SH-SY5Y (cell line): Measurements from ENCODE around the gene HDDC2.

Experiments
- GATA2 ChIP-seq: IDR thresholded peaks from 2 replicates; pipeline ENCODE4 v1.6.1; 2011; ENCODE audit warnings: mild to moderate bottlenecking, low read depth, low read length
- GATA3 ChIP-seq: IDR thresholded peaks from 2 replicates; pipeline ENCODE4 v1.6.1; 2011; ENCODE audit warnings: low read depth, mild to moderate bottlenecking, low read length, moderate library complexity

The HDDC2 gene

DNA sequence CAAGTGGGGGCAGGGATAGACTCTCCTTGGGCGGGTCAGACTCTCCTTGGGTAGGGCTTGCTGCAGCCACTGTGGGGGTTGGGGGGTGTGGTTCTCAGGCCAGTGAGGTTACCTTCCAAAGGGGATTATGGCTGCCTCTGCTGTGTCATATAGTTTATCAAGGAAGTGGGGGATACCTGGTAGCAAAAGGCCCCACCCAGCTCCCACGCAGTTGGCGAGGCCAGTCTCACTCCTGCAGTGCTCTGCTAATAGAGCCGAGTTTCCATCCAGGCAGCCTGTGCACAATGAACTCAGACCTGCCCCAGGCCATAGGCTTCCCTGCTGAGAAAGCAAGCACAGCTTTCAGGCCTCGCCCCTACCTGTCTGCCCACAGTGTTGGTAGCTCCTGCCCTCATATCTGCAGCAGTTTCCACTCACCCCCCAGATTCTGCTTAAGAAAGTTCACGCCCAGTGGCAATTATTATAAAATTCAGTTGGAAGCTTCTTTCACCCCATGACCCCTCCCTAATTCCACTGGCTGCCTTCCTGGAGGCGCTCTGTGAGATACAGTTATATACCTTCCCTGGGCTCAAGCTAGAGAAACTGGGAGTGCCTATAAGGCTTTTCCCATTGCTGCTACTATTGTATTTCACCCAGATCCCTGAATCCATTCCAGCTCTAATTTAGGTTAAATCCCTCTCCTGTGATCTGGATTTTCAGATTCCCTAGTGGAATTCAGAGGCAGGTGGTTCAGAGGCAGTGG, 56.1 kb downstream of the HDDC2 start:
- TF ChIP-seq GATA2 (no peak), GATA3 (no peak)

DNA sequence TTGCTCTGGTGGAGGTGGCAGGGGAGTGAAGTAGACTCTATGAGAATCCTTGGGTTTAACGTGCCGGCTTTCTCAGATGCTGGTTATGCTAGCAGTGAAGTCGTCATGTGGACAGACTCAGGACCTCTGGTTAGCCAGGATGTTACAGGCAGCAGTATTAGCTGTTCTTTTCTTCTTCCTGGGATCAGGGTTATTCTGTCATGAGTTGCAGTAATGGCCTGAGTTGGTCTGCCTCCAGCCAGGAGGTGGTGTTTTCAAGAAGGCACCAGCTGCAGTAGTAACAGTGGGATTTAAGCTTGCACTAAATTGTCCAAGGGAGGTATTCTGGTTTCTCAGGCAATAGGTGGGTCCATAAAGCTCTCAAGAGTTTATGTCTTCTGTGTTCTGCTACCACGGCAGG, 56.7 kb downstream of the HDDC2 start:
- TF ChIP-seq GATA2 (no peak), GATA3 (no peak)

DNA sequence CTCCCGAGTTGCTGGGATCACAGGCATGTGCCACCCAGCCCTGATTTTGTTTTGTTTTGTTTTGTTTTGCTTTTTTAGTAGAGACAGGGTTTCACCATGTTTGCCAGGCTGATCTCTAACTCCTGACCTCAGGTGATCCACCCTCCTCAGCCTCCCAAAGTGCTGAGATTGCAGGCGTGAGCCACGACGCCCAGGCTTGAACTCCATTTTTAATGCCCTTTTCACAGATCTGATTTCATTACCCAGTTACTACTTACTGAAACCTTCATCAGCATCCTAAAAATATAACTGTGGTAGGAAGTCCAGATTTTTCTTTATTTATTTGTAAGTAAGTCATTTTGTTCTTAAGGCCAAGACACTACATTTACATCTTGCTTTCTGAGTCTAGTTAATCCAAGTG, 64.0 kb downstream of the HDDC2 start:
- no peak for TF ChIP-seq GATA3
- no peak for TF ChIP-seq GATA2

DNA sequence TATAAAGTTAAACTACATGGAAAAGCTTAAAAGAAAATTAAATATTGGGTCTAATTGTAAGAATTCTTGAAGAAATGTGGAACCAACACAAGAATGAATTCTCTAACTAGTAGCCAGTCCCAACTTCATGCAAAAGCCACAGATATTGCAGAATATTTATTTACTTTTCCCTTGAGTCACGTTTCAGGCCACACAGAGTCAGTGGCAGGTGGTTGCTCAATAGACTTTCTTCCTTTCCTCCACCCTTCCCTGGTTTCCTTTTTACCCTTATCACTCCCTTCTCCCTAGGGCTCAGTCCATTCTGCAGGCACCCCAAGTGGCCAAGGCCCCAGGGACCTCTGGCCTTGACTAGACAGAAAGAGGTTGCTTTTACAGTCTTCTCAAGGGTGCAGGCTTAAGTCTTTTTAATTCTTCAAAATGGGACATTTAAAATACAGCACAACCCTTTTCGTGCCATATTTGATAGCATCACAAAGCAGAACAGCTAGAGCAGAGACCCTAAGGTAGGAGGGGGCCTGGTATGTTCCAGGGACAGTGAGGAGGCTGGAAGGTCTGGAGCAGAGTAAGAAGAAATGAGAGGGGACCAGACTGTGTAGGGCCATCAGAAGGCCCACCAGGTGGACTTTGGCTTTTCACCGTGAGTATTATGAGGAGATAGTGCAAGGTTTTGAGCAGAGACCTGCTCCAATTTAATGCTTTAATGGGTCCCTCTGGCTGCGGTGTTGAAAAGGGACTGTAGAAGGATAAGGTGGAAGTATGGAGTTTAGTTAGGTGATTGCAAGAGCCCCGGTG, 65.0 kb downstream of the HDDC2 start:
- TF ChIP-seq GATA2, result no peak
- no peak for TF ChIP-seq GATA3

DNA sequence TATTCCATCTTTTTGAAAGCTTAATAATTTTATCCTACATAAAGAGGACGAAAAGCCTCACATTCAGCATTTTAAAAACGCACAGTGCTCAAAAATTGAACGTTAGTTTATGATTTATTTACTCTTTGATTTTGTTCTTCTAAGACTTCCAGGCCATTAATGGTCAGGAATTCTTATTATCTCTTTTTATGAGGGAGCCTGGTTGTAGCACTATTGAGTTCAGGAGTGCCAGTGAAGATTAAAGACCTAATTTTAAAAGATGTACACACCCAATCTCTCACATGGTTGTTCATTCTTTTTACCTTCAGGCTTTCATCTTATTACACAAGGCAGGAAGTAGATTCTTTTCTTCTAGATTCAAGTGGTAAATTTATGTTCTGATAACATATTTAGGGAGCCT, 68.6 kb downstream of the HDDC2 start:
- TF ChIP-seq GATA2 (no peak), GATA3 (no peak)

DNA sequence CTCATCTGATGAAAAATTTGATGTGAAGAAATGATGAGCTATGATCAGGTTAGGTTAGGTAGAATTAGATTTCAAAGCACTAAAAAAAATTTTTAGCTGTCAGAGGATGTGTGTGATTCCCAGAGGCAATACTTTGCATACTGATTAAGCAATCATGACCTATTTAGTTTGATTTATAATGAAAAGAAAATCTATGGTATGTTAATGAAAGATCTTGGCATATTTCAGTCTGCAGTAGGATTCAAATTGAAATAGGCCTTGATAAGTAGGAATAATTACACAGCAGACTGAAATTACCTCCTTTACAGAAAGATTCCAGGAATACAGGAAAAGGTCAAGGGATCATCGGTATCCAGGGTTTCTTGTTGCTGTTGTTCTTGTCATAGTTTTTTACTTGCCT, 69.3 kb downstream of the HDDC2 start:
- TF ChIP-seq GATA2 (no peak), GATA3 (no peak)

DNA sequence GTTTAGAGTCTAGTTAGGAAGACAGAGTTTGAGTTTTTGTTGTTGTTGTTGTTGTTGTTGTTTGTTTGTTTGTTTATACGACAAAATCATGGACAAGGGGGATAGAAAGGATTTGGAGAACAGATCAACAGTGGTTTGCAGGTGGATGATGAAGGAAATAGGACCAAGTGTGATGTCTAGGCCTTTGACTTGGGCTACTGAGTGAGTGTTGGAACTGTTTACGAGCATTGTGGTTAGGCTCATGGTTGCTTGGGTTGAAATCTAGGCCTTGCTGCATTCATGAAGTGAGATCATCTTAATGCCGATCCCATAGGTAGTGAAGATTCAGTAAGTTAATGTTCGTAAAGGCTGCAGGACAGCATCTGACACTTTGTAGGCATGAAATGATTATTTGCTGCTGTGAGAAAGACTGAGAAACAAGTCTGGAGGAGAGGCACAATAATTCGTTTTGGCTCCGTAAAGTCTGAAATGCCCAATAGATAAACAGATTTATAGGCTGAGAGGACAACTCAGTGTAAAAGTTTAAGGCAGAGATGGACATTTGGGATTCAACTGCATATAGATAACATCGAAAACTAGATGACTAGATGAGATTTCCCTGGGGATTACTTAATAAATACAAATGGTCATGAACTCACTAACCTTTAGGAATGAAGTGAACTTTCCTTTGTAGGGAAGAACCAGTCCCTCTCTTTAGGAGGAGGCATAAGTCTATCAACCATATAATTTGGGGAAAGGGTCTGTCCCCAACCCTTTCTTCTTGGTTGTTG, 70.0 kb downstream of the HDDC2 start:
- TF ChIP-seq GATA2, result no peak
- no peak for TF ChIP-seq GATA3

DNA sequence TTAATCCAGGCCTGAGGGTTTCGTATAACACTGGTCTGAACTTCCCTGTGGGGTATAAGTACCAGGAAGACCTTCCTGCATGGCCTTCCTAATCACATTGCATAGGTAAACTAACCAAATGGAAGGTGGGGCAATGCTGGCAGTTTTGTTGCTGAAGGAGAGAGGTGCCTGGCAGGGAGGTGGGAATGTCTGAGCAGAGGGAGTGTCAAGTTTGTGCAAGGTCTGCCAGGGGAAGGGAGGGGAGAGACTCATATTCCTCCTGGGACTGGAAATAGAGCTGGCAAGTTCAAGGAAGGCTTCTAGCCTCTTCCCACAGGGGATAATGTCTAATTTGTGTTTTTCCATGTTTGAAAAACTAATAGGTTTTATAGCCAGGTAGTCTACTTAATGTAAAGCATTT, 70.6 kb downstream of the HDDC2 start:
- no peak for TF ChIP-seq GATA3
- TF ChIP-seq GATA2, result no peak

DNA sequence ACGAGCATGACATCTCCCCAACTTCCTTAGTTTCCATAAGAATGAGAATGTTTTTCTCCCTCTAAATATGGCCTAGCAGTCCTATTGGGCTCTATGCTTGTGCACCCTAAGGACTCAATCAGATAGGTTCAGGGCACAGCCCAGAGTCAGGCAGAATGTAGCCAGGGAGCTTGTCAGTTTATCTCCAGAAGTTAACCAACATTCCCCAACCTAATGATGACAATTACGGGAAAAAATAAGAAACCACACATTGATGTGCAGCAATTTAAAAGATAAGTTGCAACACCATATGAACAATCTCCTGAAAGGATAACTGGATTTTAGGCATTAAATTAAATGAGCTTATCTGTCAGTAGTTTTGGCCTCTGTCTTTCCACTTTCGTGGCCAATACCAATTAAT, 71.1 kb downstream of the HDDC2 start:
- TF ChIP-seq GATA3, result no peak
- no peak for TF ChIP-seq GATA2

DNA sequence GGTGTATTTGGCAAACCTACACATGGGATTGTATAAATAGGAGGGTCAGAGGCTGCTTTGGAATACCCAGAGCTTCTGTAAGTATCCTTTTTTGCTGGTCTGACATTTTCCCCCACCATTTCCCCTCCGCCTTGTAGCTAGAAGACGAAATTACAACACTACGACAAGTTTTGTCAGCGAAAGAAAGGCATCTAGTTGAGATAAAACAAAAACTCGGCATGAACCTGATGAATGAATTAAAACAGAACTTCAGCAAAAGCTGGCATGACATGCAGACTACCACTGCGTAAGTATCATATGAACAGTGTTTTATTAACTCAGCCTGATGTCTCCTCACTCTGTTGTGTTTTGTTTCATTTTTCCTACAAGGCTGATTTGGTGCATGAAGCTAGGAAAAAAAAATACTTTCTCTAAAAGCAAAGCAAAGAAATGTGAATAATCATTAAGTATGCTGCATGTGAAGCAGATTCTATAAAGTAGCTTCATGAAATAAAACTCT, 72.7 kb downstream of the HDDC2 start:
- TF ChIP-seq GATA2 (no peak), GATA3 (no peak)

DNA sequence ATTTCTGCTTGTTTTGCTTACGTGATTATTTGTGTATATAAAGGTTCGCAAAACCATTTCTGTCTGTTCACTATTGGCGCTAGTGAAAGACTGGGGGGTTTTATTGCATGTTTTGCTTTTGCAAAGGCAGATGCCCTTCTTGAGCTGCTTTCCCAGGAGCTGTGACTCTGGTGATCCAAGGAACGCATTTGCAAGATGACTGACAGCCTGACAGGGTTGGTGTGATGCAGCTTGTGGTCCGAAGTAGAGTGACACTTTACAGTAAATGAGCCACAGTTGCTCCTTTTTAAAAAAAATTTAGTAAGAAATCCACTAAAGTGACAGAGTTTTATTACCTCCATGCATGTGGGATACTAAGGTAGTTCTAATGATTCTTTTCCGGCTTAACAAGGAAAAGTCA, 74.5 kb downstream of the HDDC2 start:
- TF ChIP-seq GATA2 (no peak), GATA3 (no peak)
